HG03439 (cell line): ENCODE results near the gene RPL4.
A peak's percentile ranks its signal among the peaks of the same experiment; 100 is the strongest.
"Not testable (repeated sequence)": the region's sequence is repeated elsewhere in the genome, so short reads cannot be mapped to it uniquely, and the experiment has no call there.

Source experiments
- ATAC-seq: cut with Tn5 transposase; IDR thresholded peaks from one replicate; pipeline ENCODE4 v1.9.1; 2021; ENCODE audit warnings: mild to moderate bottlenecking, moderate library complexity; ENCODE audit not compliant: unreplicated experiment

Gene RPL4

GRCh38 chr15:66504563-66505429, at the start of gene RPL4, which contains the start of gene ZWILCH:
RPL4 (minus strand) TSS chr15:66504855; CDS start chr15:66504790, 65 bp downstream.
ZWILCH (plus strand) TSS chr15:66505326; CDS start chr15:66505339, 13 bp downstream.
- ATAC-seq: peak; percentile 73

GRCh38 chr15:66545255-66545654, 40.6 kb upstream of the RPL4 start:
- no peak for ATAC-seq

- no peak for ATAC-seq
Observed at GRCh38 chr15:66542896-66543295, 38.2 kb upstream of the RPL4 start.

- no peak for ATAC-seq
Observed at GRCh38 chr15:66535056-66535455, 30.4 kb upstream of the RPL4 start.

GRCh38 chr15:66524838-66525237, 20.2 kb upstream of the RPL4 start:
- no peak for ATAC-seq

- ATAC-seq: no peak
Observed at GRCh38 chr15:66523926-66524325, 19.3 kb upstream of the RPL4 start.

GRCh38 chr15:66515901-66516322, 11.3 kb upstream of the RPL4 start:
- ATAC-seq: no peak

- no peak for ATAC-seq
Observed at GRCh38 chr15:66514586-66514985, 9.9 kb upstream of the RPL4 start.

GRCh38 chr15:66508293-66508883, 3.7 kb upstream of the RPL4 start:
- ATAC-seq: no peak

GRCh38 chr15:66505818-66506217, 1.2 kb upstream of the RPL4 start:
- no peak for ATAC-seq

GRCh38 chr15:66505430-66505811, 766 bp upstream of the RPL4 start:
- peak; percentile 19 for ATAC-seq

- ATAC-seq: no peak
Observed at GRCh38 chr15:66503780-66504562, 684 bp downstream of the RPL4 start.

GRCh38 chr15:66503041-66503648, 1.5 kb downstream of the RPL4 start:
- ATAC-seq: not testable (repeated sequence)

GRCh38 chr15:66502491-66502890, 2.2 kb downstream of the RPL4 start:
- no peak for ATAC-seq

- not testable (repeated sequence) for ATAC-seq
Observed at GRCh38 chr15:66500346-66500745, 4.3 kb downstream of the RPL4 start.

GRCh38 chr15:66498501-66499386, 5.9 kb downstream of the RPL4 start:
- no peak for ATAC-seq

GRCh38 chr15:66497502-66498455, 6.9 kb downstream of the RPL4 start, which contains the start of gene SNAPC5:
SNAPC5 (minus strand) TSS chr15:66497762; CDS start chr15:66497731, 31 bp downstream.
- ATAC-seq: peak; percentile 83

GRCh38 chr15:66496951-66497501, 7.6 kb downstream of the RPL4 start:
- ATAC-seq: no peak
